ENCODE data around the gene BCOR.

The BCOR gene

GRCh38 chrX:40103565-40104323, 6.0 kb upstream of the BCOR start:
- Histone ChIP-seq H3K27ac (peak overlapping the region; percentile 84 to 97), H3K27me3 (no peaks in the 10 kb centered on the region), H3K9me3 (no peaks in the 10 kb centered on the region), H3K4me1 (peaks cover 0 to 69% (median 28%) of the 10 kb centered on the region in 4 donors), H3K4me3 (no peak overlapping the region), H3K36me3 (no peaks in the 10 kb centered on the region)
- DNase-seq: no peak
- intact Hi-C loops (cut with DNase I; ENCODE audit: low total_unique reads): no loop called here
- TF ChIP-seq CTCF (IDR thresholded peaks at IDR 0.05): no peak

GRCh38 chrX:40102393-40103381, 4.9 kb upstream of the BCOR start:
- H3K27ac ChIP-seq: no peak overlapping the region
- H3K27me3 ChIP-seq: no peaks in the 10 kb centered on the region
- no peak for DNase-seq
- no peaks in the 10 kb centered on the region for H3K36me3 ChIP-seq
- H3K9me3 ChIP-seq: no peaks in the 10 kb centered on the region
- no peak overlapping the region for H3K4me3 ChIP-seq
- TF ChIP-seq CTCF (IDR thresholded peaks at IDR 0.05): no peak
- intact Hi-C loops (cut with DNase I; ENCODE audit: low total_unique reads): no loop called here
- peaks cover 0 to 69% (median 20%) of the 10 kb centered on the region in 4 donors for H3K4me1 ChIP-seq

GRCh38 chrX:40101430-40101802, 3.7 kb upstream of the BCOR start:
- no peaks in the 10 kb centered on the region for H3K36me3 ChIP-seq
- no peaks in the 10 kb centered on the region for H3K9me3 ChIP-seq
- peaks cover 0 to 66% (median 13%) of the 10 kb centered on the region in 4 donors for H3K4me1 ChIP-seq
- intact Hi-C loops (cut with DNase I; ENCODE audit: low total_unique reads): no loop called here
- no peak for DNase-seq
- H3K27ac ChIP-seq: peak overlapping the region; percentile 93 to 97
- TF ChIP-seq CTCF (IDR thresholded peaks at IDR 0.05): no peak
- H3K27me3 ChIP-seq: no peaks in the 10 kb centered on the region
- no peak overlapping the region for H3K4me3 ChIP-seq

GRCh38 chrX:40100537-40101429, 3.0 kb upstream of the BCOR start:
- Histone ChIP-seq H3K4me1 (peaks cover 0 to 66% (median 13%) of the 10 kb centered on the region in 4 donors), H3K9me3 (no peaks in the 10 kb centered on the region), H3K27ac (peak overlapping the region; percentile 93 to 97), H3K4me3 (peak overlapping the region; percentile 6 to 86), H3K27me3 (no peaks in the 10 kb centered on the region), H3K36me3 (no peaks in the 10 kb centered on the region)
- intact Hi-C loops (cut with DNase I; ENCODE audit: low total_unique reads): no loop called here
- DNase-seq: no peak
- TF ChIP-seq CTCF (IDR thresholded peaks at IDR 0.05): no peak

GRCh38 chrX:40100141-40100536, 2.4 kb upstream of the BCOR start:
- Histone ChIP-seq H3K27ac (peak overlapping the region; percentile 93 to 97), H3K4me1 (peaks cover 0 to 65% (median 13%) of the 10 kb centered on the region in 4 donors), H3K36me3 (no peaks in the 10 kb centered on the region), H3K9me3 (no peaks in the 10 kb centered on the region), H3K27me3 (no peaks in the 10 kb centered on the region), H3K4me3 (peak overlapping the region; percentile 6 to 86)
- peak in 1 of 2 donors; percentile 68 for DNase-seq
- intact Hi-C loops (cut with DNase I; ENCODE audit: low total_unique reads): no loop called here
- TF ChIP-seq CTCF (IDR thresholded peaks at IDR 0.05): no peak
